ENCODE measurements around the gene TENM3. TPM values are rescaled to one million over a fixed set of nuclear protein-coding genes. Genes with fewer than 3 reads are reported as not detected.

TENM3 gene
- polyA plus RNA-seq, 2 donors: 0.20 to 0.39 TPM

DNA sequence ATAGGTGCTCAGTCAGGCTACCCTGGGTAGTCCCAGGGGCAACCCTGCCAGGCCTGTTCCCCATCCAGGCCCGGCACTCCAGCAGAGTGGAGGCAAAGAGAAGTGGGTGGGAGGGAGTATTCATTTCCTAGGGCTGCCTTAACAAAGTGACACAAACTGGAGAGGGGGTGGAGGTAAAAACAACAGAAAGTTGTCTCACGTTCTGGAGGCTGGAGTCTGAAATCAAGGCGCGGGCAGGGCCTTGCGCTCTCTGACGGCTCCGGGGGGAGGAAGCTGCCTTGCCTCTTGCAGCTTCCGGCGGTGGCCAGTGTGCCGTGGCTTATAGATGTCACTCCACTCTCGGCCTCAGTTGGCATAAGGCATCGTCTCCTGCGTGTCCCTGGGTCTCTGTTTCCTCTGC lies 583.2 kb downstream of the TENM3 start:
- no peak overlapping the region for H3K4me3 ChIP-seq (ENCODE audit: low read depth in 1 of 2, low read length in 2 of 2)
- 54 to 76% methylated on average over 13 of the region's 13 CpGs for WGBS, 2 donors
- no peaks in the 10 kb centered on the region for H3K4me1 ChIP-seq (ENCODE audit: control insufficient read depth in 2 of 2, insufficient read depth in 2 of 2, low read length in 1 of 2)
- no peak overlapping the region for H3K27ac ChIP-seq (ENCODE audit: low read depth in 2 of 2, low read length in 1 of 2)
- H3K27me3 ChIP-seq (ENCODE audit: control insufficient read depth in 1 of 2, insufficient read depth in 2 of 2, low read length in 2 of 2): no peaks in the 10 kb centered on the region
- H3K36me3 ChIP-seq (ENCODE audit: control insufficient read depth in 2 of 2, insufficient read depth in 2 of 2, low read length in 1 of 2): peaks cover 0 to 5% of the 10 kb centered on the region in 2 donors
- no peaks in the 10 kb centered on the region for H3K9me3 ChIP-seq (ENCODE audit: control insufficient read depth in 2 of 2, insufficient read depth in 1 of 2, low read depth in 1 of 2, low read length in 1 of 2)

GRCh38 chr4:182827166-182827565 lies 584.0 kb downstream of the TENM3 start:
- WGBS, 2 donors: 70 to 83% methylated on average over 8 of the region's 8 CpGs

GRCh38 chr4:182827954-182828353 lies 584.8 kb downstream of the TENM3 start:
- Histone ChIP-seq H3K4me1 (ENCODE audit: control insufficient read depth in 2 of 2, insufficient read depth in 2 of 2, low read length in 1 of 2) (no peaks in the 10 kb centered on the region), H3K4me3 (ENCODE audit: low read depth in 1 of 2, low read length in 2 of 2) (no peak overlapping the region), H3K9me3 (ENCODE audit: control insufficient read depth in 2 of 2, insufficient read depth in 1 of 2, low read depth in 1 of 2, low read length in 1 of 2) (peaks cover 0 to 2% of the 10 kb centered on the region in 2 donors), H3K27ac (ENCODE audit: low read depth in 2 of 2, low read length in 1 of 2) (no peak overlapping the region), H3K36me3 (ENCODE audit: control insufficient read depth in 2 of 2, insufficient read depth in 2 of 2, low read length in 1 of 2) (no peaks in the 10 kb centered on the region), H3K27me3 (ENCODE audit: control insufficient read depth in 1 of 2, insufficient read depth in 2 of 2, low read length in 2 of 2) (no peaks in the 10 kb centered on the region)
- WGBS, 2 donors: 77 to 90% methylated on average over 9 of the region's 9 CpGs

More at GRCh38 chr4:182827166-182827565, 584.0 kb downstream of the TENM3 start:
- Histone ChIP-seq H3K9me3 (ENCODE audit: control insufficient read depth in 2 of 2, insufficient read depth in 1 of 2, low read depth in 1 of 2, low read length in 1 of 2) (no peaks in the 10 kb centered on the region), H3K36me3 (ENCODE audit: control insufficient read depth in 2 of 2, insufficient read depth in 2 of 2, low read length in 1 of 2) (peaks cover 0 to 2% of the 10 kb centered on the region in 2 donors), H3K4me1 (ENCODE audit: control insufficient read depth in 2 of 2, insufficient read depth in 2 of 2, low read length in 1 of 2) (no peaks in the 10 kb centered on the region), H3K27me3 (ENCODE audit: control insufficient read depth in 1 of 2, insufficient read depth in 2 of 2, low read length in 2 of 2) (no peaks in the 10 kb centered on the region), H3K4me3 (ENCODE audit: low read depth in 1 of 2, low read length in 2 of 2) (no peak overlapping the region), H3K27ac (ENCODE audit: low read depth in 2 of 2, low read length in 1 of 2) (no peak overlapping the region)

- Histone ChIP-seq H3K27me3 (ENCODE audit: control insufficient read depth in 1 of 2, insufficient read depth in 2 of 2, low read length in 2 of 2) (no peaks in the 10 kb centered on the region), H3K9me3 (ENCODE audit: control insufficient read depth in 2 of 2, insufficient read depth in 1 of 2, low read depth in 1 of 2, low read length in 1 of 2) (peaks cover 0 to 2% of the 10 kb centered on the region in 2 donors), H3K4me3 (ENCODE audit: low read depth in 1 of 2, low read length in 2 of 2) (no peak overlapping the region), H3K36me3 (ENCODE audit: control insufficient read depth in 2 of 2, insufficient read depth in 2 of 2, low read length in 1 of 2) (no peaks in the 10 kb centered on the region), H3K4me1 (ENCODE audit: control insufficient read depth in 2 of 2, insufficient read depth in 2 of 2, low read length in 1 of 2) (no peaks in the 10 kb centered on the region), H3K27ac (ENCODE audit: low read depth in 2 of 2, low read length in 1 of 2) (no peak overlapping the region)
- WGBS, 2 donors: 66 to 81% methylated on average over 17 of the region's 17 CpGs
Measured at GRCh38 chr4:182828360-182829025, 585.3 kb downstream of the TENM3 start.

GRCh38 chr4:182829196-182829595 lies 586.0 kb downstream of the TENM3 start:
- H3K27me3 ChIP-seq (ENCODE audit: control insufficient read depth in 1 of 2, insufficient read depth in 2 of 2, low read length in 2 of 2): no peaks in the 10 kb centered on the region
- no peak overlapping the region for H3K27ac ChIP-seq (ENCODE audit: low read depth in 2 of 2, low read length in 1 of 2)
- 90 to 91% methylated on average over 9 of the region's 9 CpGs for WGBS, 2 donors
- H3K36me3 ChIP-seq (ENCODE audit: control insufficient read depth in 2 of 2, insufficient read depth in 2 of 2, low read length in 1 of 2): no peaks in the 10 kb centered on the region
- H3K4me1 ChIP-seq (ENCODE audit: control insufficient read depth in 2 of 2, insufficient read depth in 2 of 2, low read length in 1 of 2): no peaks in the 10 kb centered on the region
- peaks cover 0 to 2% of the 10 kb centered on the region in 2 donors for H3K9me3 ChIP-seq (ENCODE audit: control insufficient read depth in 2 of 2, insufficient read depth in 1 of 2, low read depth in 1 of 2, low read length in 1 of 2)
- H3K4me3 ChIP-seq (ENCODE audit: low read depth in 1 of 2, low read length in 2 of 2): no peak overlapping the region

- Histone ChIP-seq H3K4me3 (ENCODE audit: low read depth in 1 of 2, low read length in 2 of 2) (no peak overlapping the region), H3K27me3 (ENCODE audit: control insufficient read depth in 1 of 2, insufficient read depth in 2 of 2, low read length in 2 of 2) (no peaks in the 10 kb centered on the region), H3K9me3 (ENCODE audit: control insufficient read depth in 2 of 2, insufficient read depth in 1 of 2, low read depth in 1 of 2, low read length in 1 of 2) (peaks cover 0 to 2% of the 10 kb centered on the region in 2 donors), H3K27ac (ENCODE audit: low read depth in 2 of 2, low read length in 1 of 2) (no peak overlapping the region), H3K36me3 (ENCODE audit: control insufficient read depth in 2 of 2, insufficient read depth in 2 of 2, low read length in 1 of 2) (no peaks in the 10 kb centered on the region), H3K4me1 (ENCODE audit: control insufficient read depth in 2 of 2, insufficient read depth in 2 of 2, low read length in 1 of 2) (no peaks in the 10 kb centered on the region)
- 73 to 88% methylated on average over 3 of the region's 3 CpGs for WGBS, 2 donors
Measured at GRCh38 chr4:182831376-182831775, 588.2 kb downstream of the TENM3 start.

- 71 to 77% methylated on average over 3 of the region's 3 CpGs for WGBS, 2 donors
- no peak overlapping the region for H3K27ac ChIP-seq (ENCODE audit: low read depth in 2 of 2, low read length in 1 of 2)
- no peaks in the 10 kb centered on the region for H3K4me1 ChIP-seq (ENCODE audit: control insufficient read depth in 2 of 2, insufficient read depth in 2 of 2, low read length in 1 of 2)
- H3K4me3 ChIP-seq (ENCODE audit: low read depth in 1 of 2, low read length in 2 of 2): no peak overlapping the region
- no peaks in the 10 kb centered on the region for H3K27me3 ChIP-seq (ENCODE audit: control insufficient read depth in 1 of 2, insufficient read depth in 2 of 2, low read length in 2 of 2)
- peaks cover 0 to 2% of the 10 kb centered on the region in 2 donors for H3K9me3 ChIP-seq (ENCODE audit: control insufficient read depth in 2 of 2, insufficient read depth in 1 of 2, low read depth in 1 of 2, low read length in 1 of 2)
- H3K36me3 ChIP-seq (ENCODE audit: control insufficient read depth in 2 of 2, insufficient read depth in 2 of 2, low read length in 1 of 2): no peaks in the 10 kb centered on the region
Measured at GRCh38 chr4:182832352-182833120, 589.3 kb downstream of the TENM3 start.

GRCh38 chr4:182835006-182835740 lies 592.0 kb downstream of the TENM3 start:
- Histone ChIP-seq H3K9me3 (ENCODE audit: control insufficient read depth in 2 of 2, insufficient read depth in 1 of 2, low read depth in 1 of 2, low read length in 1 of 2) (peaks cover 0 to 2% of the 10 kb centered on the region in 2 donors), H3K27ac (ENCODE audit: low read depth in 2 of 2, low read length in 1 of 2) (no peak overlapping the region), H3K4me3 (ENCODE audit: low read depth in 1 of 2, low read length in 2 of 2) (no peak overlapping the region), H3K36me3 (ENCODE audit: control insufficient read depth in 2 of 2, insufficient read depth in 2 of 2, low read length in 1 of 2) (no peaks in the 10 kb centered on the region), H3K27me3 (ENCODE audit: control insufficient read depth in 1 of 2, insufficient read depth in 2 of 2, low read length in 2 of 2) (no peaks in the 10 kb centered on the region), H3K4me1 (ENCODE audit: control insufficient read depth in 2 of 2, insufficient read depth in 2 of 2, low read length in 1 of 2) (no peaks in the 10 kb centered on the region)
- WGBS, 2 donors: 78 to 82% methylated on average over 26 of the region's 26 CpGs

DNA sequence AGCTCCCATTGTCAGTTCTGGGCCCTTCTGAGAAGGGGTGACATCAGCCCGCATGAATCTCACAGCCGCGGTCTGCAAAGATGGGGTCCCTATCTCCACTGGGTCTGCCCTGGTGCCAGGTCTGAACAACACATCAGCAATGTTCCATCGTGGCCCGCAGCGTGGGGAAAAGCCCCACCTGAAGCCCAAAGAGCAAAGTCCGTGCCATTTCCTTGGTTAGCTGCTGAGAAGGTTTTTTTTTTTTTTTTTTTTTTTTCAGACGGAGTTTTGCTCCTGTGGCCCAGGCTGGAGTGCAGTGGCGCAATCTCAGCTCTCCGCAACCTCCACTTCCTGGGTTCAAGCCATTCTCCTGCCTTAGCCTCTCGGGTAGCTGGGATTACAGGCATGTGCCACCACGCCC lies 594.6 kb downstream of the TENM3 start:
- WGBS, 2 donors: 76 to 90% methylated on average over 12 of the region's 12 CpGs
- Histone ChIP-seq H3K36me3 (ENCODE audit: control insufficient read depth in 2 of 2, insufficient read depth in 2 of 2, low read length in 1 of 2) (no peaks in the 10 kb centered on the region), H3K27ac (ENCODE audit: low read depth in 2 of 2, low read length in 1 of 2) (no peak overlapping the region), H3K4me1 (ENCODE audit: control insufficient read depth in 2 of 2, insufficient read depth in 2 of 2, low read length in 1 of 2) (no peaks in the 10 kb centered on the region), H3K9me3 (ENCODE audit: control insufficient read depth in 2 of 2, insufficient read depth in 1 of 2, low read depth in 1 of 2, low read length in 1 of 2) (no peaks in the 10 kb centered on the region), H3K4me3 (ENCODE audit: low read depth in 1 of 2, low read length in 2 of 2) (no peak overlapping the region), H3K27me3 (ENCODE audit: control insufficient read depth in 1 of 2, insufficient read depth in 2 of 2, low read length in 2 of 2) (no peaks in the 10 kb centered on the region)
